NCI-H526 (cell line): ENCODE data around the gene TRAF2.

Experiments used
- DNase-seq, 2 experiments: peaks; one replicate each; lab custom pipeline; 2025; lab: John Stamatoyannopoulos, UW

TRAF2 gene

DNA sequence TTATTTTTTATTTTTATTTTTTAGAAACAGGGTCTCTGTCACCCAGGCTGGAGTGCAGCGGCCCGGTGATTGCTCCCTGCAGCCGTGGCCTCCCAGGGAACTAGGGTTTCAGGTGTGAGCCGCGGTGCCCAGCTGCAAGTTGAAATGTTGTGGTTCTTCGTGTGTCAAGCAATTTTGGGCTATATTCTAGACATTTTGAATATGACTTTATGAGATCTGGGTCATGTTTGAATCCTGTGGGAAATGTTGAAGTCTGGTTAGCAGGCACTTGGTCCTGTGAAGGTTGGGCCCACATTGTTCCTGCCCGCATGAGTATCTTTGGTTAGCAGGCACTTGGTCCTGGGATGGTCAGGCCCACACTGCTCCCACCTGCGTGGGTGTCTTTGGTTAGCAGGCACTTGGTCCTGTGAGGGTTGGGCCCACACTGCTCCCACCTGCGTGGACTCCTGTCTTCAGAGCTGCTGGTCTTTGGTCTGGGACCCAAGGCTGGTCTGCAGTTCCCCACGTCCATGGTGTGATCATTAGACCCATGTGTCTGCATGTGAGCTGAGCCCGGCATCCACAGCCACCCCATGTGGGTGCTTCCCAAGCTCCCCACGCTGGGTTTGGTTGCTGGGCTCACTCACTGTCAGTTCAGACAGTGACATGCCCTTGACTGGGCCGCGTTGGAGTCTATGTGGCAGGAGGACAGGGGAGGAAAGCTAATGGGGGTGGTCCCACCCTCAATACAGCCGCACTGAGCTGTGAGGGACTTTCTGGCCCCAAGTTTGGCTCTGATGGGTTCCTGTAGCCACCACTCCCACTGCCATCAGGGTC lies 51.1 kb downstream of the TRAF2 start:
- DNase-seq, result no peak

GRCh38 chr9:136939431-136939995 lies 53.2 kb downstream of the TRAF2 start:
- DNase-seq, result no peak

DNA sequence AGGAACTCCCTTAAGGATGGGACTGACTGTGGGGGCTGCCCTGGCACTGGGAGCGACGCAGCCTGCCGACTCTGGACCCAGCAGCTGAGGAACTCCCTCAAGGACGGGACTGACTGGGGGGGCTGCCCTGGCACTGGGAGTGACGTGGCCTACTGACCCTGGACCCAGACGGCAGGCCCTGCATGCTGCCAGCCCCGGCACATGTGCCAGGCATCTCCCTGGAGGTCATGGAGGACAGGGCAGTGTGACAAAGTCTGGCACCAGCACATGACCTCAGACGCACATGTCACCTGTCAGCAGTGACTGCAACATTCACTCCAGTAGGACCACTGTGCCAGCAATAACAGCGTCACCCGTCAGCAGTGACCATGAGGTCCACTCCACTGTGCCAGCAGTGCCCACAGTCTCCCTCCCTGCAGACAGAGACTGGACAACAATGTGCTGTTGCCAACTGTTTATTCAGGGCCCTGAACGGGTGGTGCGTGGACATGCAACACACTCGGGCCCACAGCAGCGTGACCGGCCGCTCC lies 53.7 kb downstream of the TRAF2 start:
- DNase-seq, result no peak

- no peak for DNase-seq
Measured at GRCh38 chr9:136940526-136941230, 54.4 kb downstream of the TRAF2 start.

DNA sequence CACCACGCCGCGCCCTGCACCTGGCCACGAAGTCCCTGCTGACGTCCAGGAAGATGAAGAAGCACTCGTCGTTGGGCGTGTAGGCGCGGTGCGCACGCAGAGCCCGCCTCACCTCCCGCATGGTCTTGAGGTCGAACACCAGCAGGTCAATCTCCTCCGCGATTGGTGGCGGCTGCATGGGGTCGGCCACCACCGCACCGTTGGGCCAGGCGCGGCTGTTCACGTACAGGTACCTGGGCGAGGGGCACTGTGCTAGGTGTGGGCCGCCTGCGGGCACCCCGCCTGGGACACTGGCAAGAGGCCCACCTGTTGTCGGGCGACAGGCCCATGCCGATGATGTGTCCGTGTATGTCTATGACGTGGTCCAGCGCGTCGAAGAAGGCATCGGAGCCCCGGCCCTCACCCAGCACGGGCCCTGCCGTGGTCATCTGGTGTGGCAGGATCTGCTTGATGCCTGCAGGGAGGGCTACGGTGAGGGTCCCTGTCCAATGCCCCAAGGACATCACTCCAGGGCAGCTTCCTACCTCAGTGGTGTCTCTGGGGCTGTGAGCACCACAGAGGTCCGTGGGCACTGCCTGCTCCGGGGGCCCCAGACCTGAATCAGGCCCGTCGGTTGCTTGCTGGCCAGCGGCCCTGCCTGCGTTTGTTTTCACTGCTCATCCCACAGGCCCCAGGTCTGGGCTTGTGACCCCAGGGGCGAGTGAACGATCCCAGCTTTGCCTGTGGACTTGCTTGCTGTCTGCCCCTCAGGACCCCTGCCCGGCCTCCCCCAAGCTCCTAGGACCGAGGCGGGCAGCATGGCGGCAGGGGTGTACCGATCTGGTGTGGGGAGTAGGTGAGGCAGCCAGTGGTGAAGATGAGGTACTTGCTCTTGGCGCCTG lies 55.2 kb downstream of the TRAF2 start:
- DNase-seq, result no peak

DNA sequence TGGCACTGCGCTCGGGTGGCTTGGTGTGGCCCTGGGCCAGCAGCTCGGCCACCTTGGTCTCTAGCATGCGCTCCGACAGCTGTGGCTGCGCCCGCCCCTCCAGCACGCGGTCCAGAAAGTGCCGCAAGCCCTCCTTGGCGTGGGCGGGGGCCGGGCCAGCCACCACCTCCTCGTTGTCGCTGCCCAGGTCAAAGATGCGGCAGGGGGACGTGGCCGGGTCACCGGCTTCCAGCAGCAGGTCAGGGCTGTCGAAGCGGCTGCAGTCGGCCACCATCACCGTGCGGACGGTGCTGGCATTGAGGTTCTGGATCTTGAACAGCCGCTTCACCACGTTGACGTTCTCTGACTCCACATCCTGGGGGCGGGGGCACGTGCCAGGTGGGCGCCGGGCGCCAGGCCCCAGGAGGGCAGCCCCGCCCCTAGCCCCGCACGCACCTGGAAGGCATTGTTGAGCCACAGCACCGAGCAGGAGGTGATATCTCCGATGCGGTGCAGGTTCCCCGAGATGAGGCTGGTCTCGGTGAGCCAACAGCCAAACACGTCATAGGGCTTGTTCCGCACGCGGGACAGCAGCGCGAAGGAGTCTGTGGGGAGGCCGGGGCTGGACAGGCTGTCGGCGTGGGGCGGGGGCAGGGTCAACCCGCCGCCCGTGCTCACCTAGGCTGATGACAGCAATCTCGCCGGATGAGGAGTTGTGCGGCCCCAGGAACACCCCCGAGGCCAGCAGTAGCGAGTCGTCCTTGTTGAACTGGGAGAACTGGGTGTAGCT lies 56.0 kb downstream of the TRAF2 start:
- no peak for DNase-seq

GRCh38 chr9:136942881-136943230 lies 56.5 kb downstream of the TRAF2 start:
- no peak for DNase-seq

GRCh38 chr9:136943291-136944211 lies 57.2 kb downstream of the TRAF2 start:
- DNase-seq, result peak in 1 of 2 experiments; percentile 39

DNA sequence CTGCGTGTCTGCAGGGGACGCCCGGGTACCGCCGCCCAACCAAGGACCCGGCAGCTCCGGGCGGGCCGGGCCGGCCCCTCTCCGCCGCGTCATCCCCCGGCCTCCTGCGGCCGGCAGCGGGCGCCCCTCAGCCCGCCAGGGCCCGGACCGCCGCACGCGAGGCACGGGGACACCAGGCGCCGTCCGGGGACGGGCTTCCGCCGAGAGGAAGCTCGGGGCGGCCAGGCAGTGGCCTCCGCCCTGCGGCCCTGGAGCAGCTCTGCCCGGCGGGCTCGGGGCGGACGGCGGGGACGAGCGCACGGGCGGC lies 57.8 kb downstream of the TRAF2 start:
- DNase-seq, result peak in 1 of 2 experiments; percentile 71

GRCh38 chr9:136944519-136945332 lies 58.4 kb downstream of the TRAF2 start, which contains the start of the genes C8G and FBXW5:
Gene C8G, plus strand, starts transcription at chr9:136945243. Its CDS starts 78 bp downstream, at chr9:136945321.
Gene FBXW5, minus strand, starts transcription at chr9:136944738. Its CDS starts 655 bp downstream, at chr9:136944083.
- peak; percentile 55 to 94 for DNase-seq

- DNase-seq, result no peak
Measured at GRCh38 chr9:136945333-136946227, 59.3 kb downstream of the TRAF2 start.

DNA sequence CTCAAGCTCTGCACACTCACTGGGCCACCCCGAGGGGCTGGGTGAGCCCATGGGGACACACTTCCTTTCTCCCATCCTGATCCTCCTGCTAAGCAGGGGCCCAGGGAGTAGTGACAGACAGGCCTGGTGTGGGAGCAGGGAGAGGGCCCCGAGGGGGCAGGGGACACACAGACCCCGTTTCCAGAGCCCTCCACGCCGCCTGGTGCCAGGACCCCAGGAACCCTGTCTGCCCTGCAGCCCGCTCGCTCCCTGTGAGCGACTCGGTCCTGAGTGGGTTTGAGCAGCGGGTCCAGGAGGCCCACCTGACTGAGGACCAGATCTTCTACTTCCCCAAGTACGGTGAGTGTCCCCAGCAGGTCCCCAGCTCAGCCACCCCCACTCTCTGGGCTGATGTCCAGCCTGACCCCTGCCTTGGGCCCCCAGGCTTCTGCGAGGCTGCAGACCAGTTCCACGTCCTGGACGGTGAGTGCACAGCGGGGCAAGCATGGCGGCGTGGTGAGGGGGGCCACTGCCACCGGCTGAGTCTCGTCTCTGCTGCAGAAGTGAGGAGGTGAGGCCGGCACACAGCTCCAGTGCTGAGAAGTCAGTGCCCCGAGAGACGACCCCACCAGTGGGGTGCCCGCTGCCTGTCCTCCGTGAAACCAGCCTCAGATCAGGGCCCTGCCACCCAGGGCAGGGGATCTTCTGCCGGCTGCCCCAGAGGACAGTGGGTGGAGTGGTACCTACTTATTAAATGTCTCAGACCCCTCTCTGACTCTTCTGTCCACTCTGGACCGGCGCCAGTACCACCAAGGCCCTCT lies 60.1 kb downstream of the TRAF2 start:
- no peak for DNase-seq

GRCh38 chr9:136947028-136947891 lies 60.9 kb downstream of the TRAF2 start:
- no peak for DNase-seq

GRCh38 chr9:136947955-136948510 lies 61.7 kb downstream of the TRAF2 start:
- DNase-seq, result peak in 1 of 2 experiments; percentile 29

GRCh38 chr9:136949239-136949816 lies 63.0 kb downstream of the TRAF2 start:
- DNase-seq, result peak in 1 of 2 experiments; percentile 74
